Esophagus squamous epithelium (tissue), 4 donors: ENCODE data around the gene XPNPEP3.

ENCODE experiments used
- POLR2A ChIP-seq, 4 donors: fragments of 450-650 bp; IDR thresholded peaks; one replicate each; pipeline ENCODE4 v1.6.1; 2017; ENCODE audit warnings: antibody characterized with exemption in 4 of 4, mild to moderate bottlenecking in 4 of 4, moderate library complexity in 3 of 4
- TF ChIP-seq, protein P1 (sequence below), 6 experiments: fragments of 450-650 bp in 4 of 6; fragments of 200-600 bp in 2 of 6; sonication (generic) in 2 of 6; IDR thresholded peaks; one replicate each; pipeline ENCODE4 v1.5.1; 2016 to 2019; ENCODE audit warnings: antibody characterized with exemption in 6 of 6, mild to moderate bottlenecking in 4 of 6, moderate library complexity in 4 of 6

DNA sequence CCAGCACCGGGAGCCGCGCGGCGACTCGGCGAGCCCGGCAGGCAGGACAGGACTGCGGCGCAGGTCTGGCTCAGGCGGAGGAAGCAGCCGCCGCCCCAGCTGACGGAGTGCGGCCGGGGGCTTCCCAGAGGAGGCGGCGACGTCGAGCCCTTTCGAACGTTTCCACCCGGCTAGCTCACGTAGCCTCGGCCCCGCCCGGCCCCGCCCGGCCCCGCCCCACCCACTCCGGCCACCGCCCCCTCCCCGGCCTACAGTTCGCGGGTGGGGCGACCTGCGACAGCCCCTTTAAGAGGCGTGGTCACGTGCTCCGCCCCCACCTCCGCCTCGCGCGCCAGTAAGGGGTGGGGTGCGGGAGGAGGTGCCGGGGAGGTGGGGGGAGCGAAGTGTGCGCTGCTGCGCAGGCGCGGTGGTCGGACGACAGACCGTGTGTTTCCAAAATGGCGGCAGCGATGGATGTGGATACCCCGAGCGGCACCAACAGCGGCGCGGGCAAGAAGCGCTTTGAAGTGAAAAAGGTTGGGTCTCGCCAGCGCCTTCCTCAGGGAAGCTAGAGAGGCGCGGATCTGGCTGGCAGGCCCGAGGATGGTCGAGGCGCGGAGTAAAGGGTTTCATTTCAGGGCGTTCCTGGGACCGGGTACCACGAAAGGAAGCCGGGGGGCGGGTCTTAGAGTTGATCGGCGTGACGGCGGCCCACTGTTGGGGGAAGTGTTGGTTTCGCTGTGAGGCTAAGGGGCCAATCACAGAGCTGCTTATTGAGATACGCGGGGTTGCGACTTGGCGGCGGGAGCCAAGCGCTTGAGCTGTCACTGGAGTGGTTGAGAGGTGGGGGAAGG, 94.2 kb downstream of the XPNPEP3 start, which contains the start of gene RBX1:
- TF ChIP-seq POLR2A (IDR thresholded peaks at IDR 0.05) = peak in 3 of 4 donors; percentile 63 to 92 (median 91)
- TF ChIP-seq, protein P1, sequence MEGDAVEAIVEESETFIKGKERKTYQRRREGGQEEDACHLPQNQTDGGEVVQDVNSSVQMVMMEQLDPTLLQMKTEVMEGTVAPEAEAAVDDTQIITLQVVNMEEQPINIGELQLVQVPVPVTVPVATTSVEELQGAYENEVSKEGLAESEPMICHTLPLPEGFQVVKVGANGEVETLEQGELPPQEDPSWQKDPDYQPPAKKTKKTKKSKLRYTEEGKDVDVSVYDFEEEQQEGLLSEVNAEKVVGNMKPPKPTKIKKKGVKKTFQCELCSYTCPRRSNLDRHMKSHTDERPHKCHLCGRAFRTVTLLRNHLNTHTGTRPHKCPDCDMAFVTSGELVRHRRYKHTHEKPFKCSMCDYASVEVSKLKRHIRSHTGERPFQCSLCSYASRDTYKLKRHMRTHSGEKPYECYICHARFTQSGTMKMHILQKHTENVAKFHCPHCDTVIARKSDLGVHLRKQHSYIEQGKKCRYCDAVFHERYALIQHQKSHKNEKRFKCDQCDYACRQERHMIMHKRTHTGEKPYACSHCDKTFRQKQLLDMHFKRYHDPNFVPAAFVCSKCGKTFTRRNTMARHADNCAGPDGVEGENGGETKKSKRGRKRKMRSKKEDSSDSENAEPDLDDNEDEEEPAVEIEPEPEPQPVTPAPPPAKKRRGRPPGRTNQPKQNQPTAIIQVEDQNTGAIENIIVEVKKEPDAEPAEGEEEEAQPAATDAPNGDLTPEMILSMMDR (IDR thresholded peaks at IDR 0.05) = no peak
